ENCODE data around the gene ANKRD26. TPM values are rescaled to one million over a fixed set of nuclear protein-coding genes. Genes with fewer than 3 reads are reported as not detected.

Gene ANKRD26
- total and polyA plus RNA-seq, 4 donors, result 0.81 to 5.9 (median 4.2) TPM

DNA sequence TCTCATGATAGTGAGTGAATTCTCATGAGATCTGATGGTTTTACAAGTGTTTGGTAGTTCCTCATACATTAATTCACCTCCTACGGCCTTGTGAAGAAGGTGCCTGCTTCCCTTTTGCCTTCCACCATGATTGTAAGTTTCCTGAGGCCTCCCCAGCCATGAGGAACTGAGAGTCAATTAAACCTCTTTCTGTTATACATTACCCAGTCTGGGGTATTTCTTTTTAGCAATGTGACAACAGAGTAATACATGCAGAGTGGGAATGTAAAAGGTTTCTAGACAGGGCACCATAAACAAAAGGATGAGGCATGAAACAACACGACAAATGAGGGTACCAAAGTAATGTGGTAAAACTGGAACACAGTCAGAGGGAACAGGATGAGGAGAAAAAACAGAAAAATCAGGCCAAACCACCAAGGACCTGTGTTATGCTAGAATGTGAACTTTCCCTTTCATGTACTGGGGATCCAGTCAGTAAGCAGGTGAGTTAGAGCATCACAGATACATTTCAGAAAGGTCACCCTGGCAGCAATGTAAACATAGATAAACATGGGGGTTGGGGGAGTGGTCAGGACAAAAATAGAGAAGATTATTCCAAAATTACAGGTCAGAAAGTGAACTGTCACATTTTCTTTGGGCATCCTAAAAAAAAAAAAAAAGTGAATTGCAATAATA, 31.9 kb downstream of the ANKRD26 start:
- TF ChIP-seq HNF4G (IDR thresholded peaks at IDR 0.05) (no peak), ZBTB33 (IDR thresholded peaks at IDR 0.05) (no peak), HNF4A (conservative IDR thresholded peaks at IDR 0.05) (no peak), REST (IDR thresholded peaks at IDR 0.05) (no peak), TAF1 (conservative IDR thresholded peaks at IDR 0.05) (no peak), CTCF (IDR thresholded peaks at IDR 0.05; ENCODE audit: low read depth, low read length, missing input control) (no peak), FOXA1 (IDR thresholded peaks at IDR 0.05) (no peak), RXRA (IDR thresholded peaks at IDR 0.05) (no peak)
- TF ChIP-seq, protein P1, sequence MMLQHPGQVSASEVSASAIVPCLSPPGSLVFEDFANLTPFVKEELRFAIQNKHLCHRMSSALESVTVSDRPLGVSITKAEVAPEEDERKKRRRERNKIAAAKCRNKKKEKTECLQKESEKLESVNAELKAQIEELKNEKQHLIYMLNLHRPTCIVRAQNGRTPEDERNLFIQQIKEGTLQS (IDR thresholded peaks at IDR 0.05), result no peak
- no peaks in the 10 kb centered on the region for H3K4me1 ChIP-seq (ENCODE audit: control insufficient read depth in 4 of 4, insufficient read depth in 4 of 4, low read length in 3 of 4)
- H3K9me3 ChIP-seq (ENCODE audit: control insufficient read depth in 4 of 4, low read length in 3 of 4), result no peaks in the 10 kb centered on the region
- H3K27ac ChIP-seq (ENCODE audit: low read depth in 1 of 2, low read length in 2 of 2), result no peak overlapping the region
- peaks cover 0 to 20% (median 17%) of the 10 kb centered on the region in 4 donors for H3K36me3 ChIP-seq (ENCODE audit: control insufficient read depth in 4 of 4, insufficient read depth in 3 of 4, low read depth in 1 of 4, low read length in 3 of 4)
- 98% methylated on average over 2 of the region's 2 CpGs for WGBS
- no peaks in the 10 kb centered on the region for H3K27me3 ChIP-seq (ENCODE audit: control insufficient read depth in 4 of 4, insufficient read depth in 4 of 4, low read length in 3 of 4)
- DNase-seq (ENCODE audit: low spot score), result no peak
- no peak overlapping the region for H3K4me3 ChIP-seq (ENCODE audit: low read depth in 1 of 3, low read length in 3 of 3)
- no peak overlapping the region for H3K9ac ChIP-seq (ENCODE audit: low read depth in 1 of 2, low read length in 2 of 2)

- no peak for DNase-seq (ENCODE audit: low spot score)
- no peaks in the 10 kb centered on the region for H3K27me3 ChIP-seq (ENCODE audit: control insufficient read depth in 4 of 4, insufficient read depth in 4 of 4, low read length in 3 of 4)
- 97% methylated on average over 2 of the region's 2 CpGs for WGBS
- H3K4me3 ChIP-seq (ENCODE audit: low read depth in 1 of 3, low read length in 3 of 3), result no peak overlapping the region
- no peaks in the 10 kb centered on the region for H3K9me3 ChIP-seq (ENCODE audit: control insufficient read depth in 4 of 4, low read length in 3 of 4)
- H3K9ac ChIP-seq (ENCODE audit: low read depth in 1 of 2, low read length in 2 of 2), result no peak overlapping the region
- no peaks in the 10 kb centered on the region for H3K4me1 ChIP-seq (ENCODE audit: control insufficient read depth in 4 of 4, insufficient read depth in 4 of 4, low read length in 3 of 4)
- peaks cover 0 to 29% (median 19%) of the 10 kb centered on the region in 4 donors for H3K36me3 ChIP-seq (ENCODE audit: control insufficient read depth in 4 of 4, insufficient read depth in 3 of 4, low read depth in 1 of 4, low read length in 3 of 4)
- no peak overlapping the region for H3K27ac ChIP-seq (ENCODE audit: low read depth in 1 of 2, low read length in 2 of 2)
- TF ChIP-seq CTCF (IDR thresholded peaks at IDR 0.05; ENCODE audit: low read depth, low read length, missing input control), result no peak
- no peak for TF ChIP-seq EGR1 (IDR thresholded peaks at IDR 0.05; ENCODE audit: low read depth in 2 of 2)
- TF ChIP-seq, protein P2, sequence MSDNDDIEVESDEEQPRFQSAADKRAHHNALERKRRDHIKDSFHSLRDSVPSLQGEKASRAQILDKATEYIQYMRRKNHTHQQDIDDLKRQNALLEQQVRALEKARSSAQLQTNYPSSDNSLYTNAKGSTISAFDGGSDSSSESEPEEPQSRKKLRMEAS (IDR thresholded peaks at IDR 0.05), result no peak
- no peak for TF ChIP-seq RAD21 (IDR thresholded peaks at IDR 0.05)
- TF ChIP-seq RXRA (IDR thresholded peaks at IDR 0.05), result no peak
- TF ChIP-seq YY1 (IDR thresholded peaks at IDR 0.05), result no peak
- TF ChIP-seq, protein P1 (IDR thresholded peaks at IDR 0.05), result no peak
- TF ChIP-seq REST (IDR thresholded peaks at IDR 0.05), result no peak
- no peak for TF ChIP-seq HNF4G (IDR thresholded peaks at IDR 0.05)
- TF ChIP-seq FOXA2 (IDR thresholded peaks at IDR 0.05), result no peak
- TF ChIP-seq FOXA1 (IDR thresholded peaks at IDR 0.05), result no peak
Measured at GRCh38 chr10:27065084-27065483, 35.2 kb downstream of the ANKRD26 start.

All from liver (tissue), 9 donors.